Thyroid gland (tissue), 4 donors: Measurements from ENCODE around the gene HDC. TPM values are rescaled to one million over a fixed set of nuclear protein-coding genes. Genes with fewer than 3 reads are reported as not detected.
A peak's percentile ranks its signal among the peaks of the same experiment; 100 is the strongest.

Source experiments
- DNase-seq, 2 donors: peaks; one replicate each; pipeline ENCODE4 v3.0.0-alpha.2; 2019
- H3K27ac ChIP-seq, 3 donors: fragments of 200-600 bp; sonication (generic); 1 replicate in 2 of 3; 2 replicates in 1 of 3; pipeline ENCODE4 v1.5.1; 2016 to 2019; ENCODE audit warnings: mild to moderate bottlenecking in 1 of 3, moderate library complexity in 1 of 3
- H3K27me3 ChIP-seq: fragments of 200-600 bp; sonication (generic); one replicate; pipeline ENCODE4 v1.5.1; 2019
- H3K36me3 ChIP-seq, 2 donors: fragments of 200-600 bp; sonication (generic); one replicate each; pipeline ENCODE4 v1.5.1; 2016 to 2019
- H3K4me1 ChIP-seq, 2 donors: fragments of 200-600 bp; sonication (generic); one replicate each; pipeline ENCODE4 v1.5.1; 2017 to 2019
- H3K4me3 ChIP-seq, 3 donors: fragments of 200-600 bp; sonication (generic); replicated peaks in 1 of 3; 1 replicate in 2 of 3; 2 replicates in 1 of 3; pipeline ENCODE4 v1.5.1; 2016; ENCODE audit warnings: mild to moderate bottlenecking in 1 of 3
- H3K9me3 ChIP-seq: fragments of 200-600 bp; sonication (generic); one replicate; pipeline ENCODE4 v1.5.1; 2017
- CTCF ChIP-seq, 6 experiments: fragments of 200-600 bp in 3 of 6; fragments of 450-650 bp in 3 of 6; sonication (generic) in 3 of 6; IDR thresholded peaks; one replicate each; pipeline ENCODE4 v1.5.1; 2016 to 2019; ENCODE audit warnings: antibody characterized with exemption in 6 of 6, mild to moderate bottlenecking in 2 of 6, inconsistent platforms in 1 of 6, moderate library complexity in 1 of 6
- POLR2A ChIP-seq, 2 donors: fragments of 450-650 bp; IDR thresholded peaks; one replicate each; pipeline ENCODE4 v1.6.1; 2017; ENCODE audit warnings: antibody characterized with exemption in 2 of 2, mild to moderate bottlenecking in 2 of 2, moderate library complexity in 1 of 2
- WGBS, 2 donors: methylation state at CpG; one replicate each; pipeline ENCODE4 v1.1.5; 2017; 5-methylcytosine and 5-hydroxymethylcytosine counted together
- intact Hi-C: fragments of 100-400 bp; cut with DNase I; formaldehyde crosslinking; loops from one replicate; pipeline ENCODE4 v1.15.1; 2023
- total RNA-seq, 4 donors: library from RNA; depleted of rRNA; stranded (reverse); fragments of >200 nt; gene quantifications; one replicate each; pipeline ENCODE4 v1.2.3, GENCODE V29; 2016

The HDC gene
- total RNA-seq, 4 donors from 2014 or later, result 0.45 TPM; not detected in 3

- H3K27ac ChIP-seq, result no peak overlapping the region
- H3K4me1 ChIP-seq, result peaks cover 0 to 6% of the 10 kb centered on the region in 2 donors
- TF ChIP-seq POLR2A (IDR thresholded peaks at IDR 0.05) (no peak), CTCF (IDR thresholded peaks at IDR 0.05) (no peak)
- H3K36me3 ChIP-seq, result no peaks in the 10 kb centered on the region
- WGBS, 2 donors, result 93% methylated on average over 1 of the region's 1 CpG
- H3K27me3 ChIP-seq, result no peaks in the 10 kb centered on the region
- intact Hi-C loops, result no loop called here
- no peak for DNase-seq
- no peak overlapping the region for H3K4me3 ChIP-seq
- H3K9me3 ChIP-seq, result no peaks in the 10 kb centered on the region
These were observed 29.7 kb downstream of the HDC start for GRCh38 chr15:50235794-50236193.

- 67 to 73% methylated on average over 2 of the region's 2 CpGs for whole genome bisulfite sequencing, 2 donors
- intact Hi-C loops, result no loop called here
- Histone ChIP-seq H3K27me3 (no peaks in the 10 kb centered on the region), H3K4me3 (no peak overlapping the region), H3K36me3 (no peaks in the 10 kb centered on the region), H3K9me3 (no peaks in the 10 kb centered on the region), H3K4me1 (peaks cover 0 to 6% of the 10 kb centered on the region in 2 donors), H3K27ac (no peak overlapping the region)
- no peak for DNase-seq
- no peak for TF ChIP-seq CTCF (IDR thresholded peaks at IDR 0.05)
- no peak for TF ChIP-seq POLR2A (IDR thresholded peaks at IDR 0.05)
These were observed 30.8 kb downstream of the HDC start for GRCh38 chr15:50234764-50235163.

GRCh38 chr15:50233192-50233736 lies 32.3 kb downstream of the HDC start:
- Histone ChIP-seq H3K4me1 (peaks cover 0 to 6% of the 10 kb centered on the region in 2 donors), H3K27me3 (no peaks in the 10 kb centered on the region), H3K4me3 (no peak overlapping the region), H3K9me3 (no peaks in the 10 kb centered on the region), H3K27ac (no peak overlapping the region), H3K36me3 (no peaks in the 10 kb centered on the region)
- no peak for DNase-seq
- TF ChIP-seq CTCF (IDR thresholded peaks at IDR 0.05) (no peak), POLR2A (IDR thresholded peaks at IDR 0.05) (no peak)
- intact Hi-C loops, result no loop called here

- TF ChIP-seq CTCF (IDR thresholded peaks at IDR 0.05) (no peak), POLR2A (IDR thresholded peaks at IDR 0.05) (no peak)
- no peaks in the 10 kb centered on the region for H3K27me3 ChIP-seq
- 92 to 96% methylated on average over 2 of the region's 2 CpGs for WGBS, 2 donors
- intact Hi-C loops, result no loop called here
- H3K36me3 ChIP-seq, result no peaks in the 10 kb centered on the region
- H3K4me1 ChIP-seq, result peaks cover 0 to 7% of the 10 kb centered on the region in 2 donors
- DNase-seq, result no peak
- H3K27ac ChIP-seq, result no peak overlapping the region
- no peaks in the 10 kb centered on the region for H3K9me3 ChIP-seq
- no peak overlapping the region for H3K4me3 ChIP-seq
These were observed 32.7 kb downstream of the HDC start for GRCh38 chr15:50232791-50233190.

GRCh38 chr15:50231761-50232160 lies 33.8 kb downstream of the HDC start:
- intact Hi-C loops, result no loop called here
- Histone ChIP-seq H3K27ac (no peak overlapping the region), H3K4me3 (no peak overlapping the region), H3K9me3 (no peaks in the 10 kb centered on the region), H3K27me3 (no peaks in the 10 kb centered on the region), H3K4me1 (peaks cover 8 to 14% of the 10 kb centered on the region in 2 donors), H3K36me3 (no peaks in the 10 kb centered on the region)
- TF ChIP-seq POLR2A (IDR thresholded peaks at IDR 0.05) (no peak), CTCF (IDR thresholded peaks at IDR 0.05) (no peak)
- DNase-seq, result peak in 1 of 2 donors; percentile 26
